Cardiac septum (tissue), 1 donor: ENCODE data around the gene YJEFN3. TPM values are rescaled to one million over a fixed set of nuclear protein-coding genes. Genes with fewer than 3 reads are reported as not detected.

Experiments
- DNase-seq: peaks from one replicate; pipeline ENCODE4 v3.0.0-alpha.2; 2020; ENCODE audit warnings: low spot score
- intact Hi-C: fragments of 100-400 bp; cut with DNase I; formaldehyde crosslinking; loops from one replicate; pipeline ENCODE4 v1.14.0; 2022
- total RNA-seq: library from RNA; stranded (reverse); fragmentation: NEBNext Ultra II Directional; extraction: Animal tissue kit (Norgen Biotek cat#: 25700); gene quantifications from one replicate; pipeline ENCODE4 v1.2.1, GENCODE V29; 2021
- donor health status: DM: no; HTN: no; CAD: no.

The YJEFN3 gene
- total RNA-seq, 1 donor from 2014 or later, result 6.7 TPM

DNA sequence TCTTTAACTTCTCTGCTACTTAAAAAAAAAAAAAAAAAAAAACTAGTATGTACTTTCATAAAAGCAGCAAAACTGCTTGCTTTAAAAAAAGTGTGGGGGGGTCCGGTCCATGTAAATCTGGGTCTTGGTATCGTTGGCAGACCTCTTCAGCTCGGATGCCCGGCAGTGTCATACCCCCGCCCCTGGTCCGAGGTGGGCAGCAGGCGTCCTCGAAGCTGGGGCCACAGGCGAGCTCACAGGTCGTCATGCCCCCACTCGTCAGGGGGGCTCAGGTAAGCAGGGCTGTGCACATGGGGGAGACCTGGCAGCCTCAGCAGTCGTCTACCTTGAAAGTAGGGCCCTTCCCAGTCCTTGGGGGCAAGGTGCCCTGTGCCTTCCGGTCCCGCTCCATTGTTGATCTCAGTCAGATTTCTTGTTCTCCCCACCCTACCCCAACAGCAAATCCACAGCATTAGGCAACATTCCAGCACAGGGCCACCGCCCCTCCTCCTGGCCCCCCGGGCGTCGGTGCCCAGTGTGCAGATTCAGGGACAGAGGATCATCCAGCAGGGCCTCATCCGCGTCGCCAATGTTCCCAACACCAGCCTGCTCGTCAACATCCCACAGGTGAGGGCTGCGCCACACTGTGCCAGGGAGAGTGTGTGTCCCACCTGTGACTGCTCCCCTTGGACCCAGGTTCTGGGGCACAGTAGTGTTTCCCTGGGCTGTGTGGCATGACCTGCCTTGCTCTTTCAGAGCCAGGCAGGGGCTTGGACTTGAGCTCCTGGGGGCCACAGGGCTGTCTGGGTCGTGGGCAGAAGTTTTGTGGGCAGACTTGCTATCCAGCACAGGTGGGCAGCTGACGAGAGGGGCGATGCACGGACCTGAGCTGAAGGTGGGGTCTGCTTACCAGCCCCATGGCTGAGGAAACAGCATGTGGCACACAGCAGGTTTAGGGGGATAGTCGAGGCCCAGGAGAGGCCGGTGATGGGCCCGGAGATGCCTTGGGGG lies 32.8 kb upstream of the YJEFN3 start:
- intact Hi-C loops, result no loop called here
- DNase-seq, result no peak

DNA sequence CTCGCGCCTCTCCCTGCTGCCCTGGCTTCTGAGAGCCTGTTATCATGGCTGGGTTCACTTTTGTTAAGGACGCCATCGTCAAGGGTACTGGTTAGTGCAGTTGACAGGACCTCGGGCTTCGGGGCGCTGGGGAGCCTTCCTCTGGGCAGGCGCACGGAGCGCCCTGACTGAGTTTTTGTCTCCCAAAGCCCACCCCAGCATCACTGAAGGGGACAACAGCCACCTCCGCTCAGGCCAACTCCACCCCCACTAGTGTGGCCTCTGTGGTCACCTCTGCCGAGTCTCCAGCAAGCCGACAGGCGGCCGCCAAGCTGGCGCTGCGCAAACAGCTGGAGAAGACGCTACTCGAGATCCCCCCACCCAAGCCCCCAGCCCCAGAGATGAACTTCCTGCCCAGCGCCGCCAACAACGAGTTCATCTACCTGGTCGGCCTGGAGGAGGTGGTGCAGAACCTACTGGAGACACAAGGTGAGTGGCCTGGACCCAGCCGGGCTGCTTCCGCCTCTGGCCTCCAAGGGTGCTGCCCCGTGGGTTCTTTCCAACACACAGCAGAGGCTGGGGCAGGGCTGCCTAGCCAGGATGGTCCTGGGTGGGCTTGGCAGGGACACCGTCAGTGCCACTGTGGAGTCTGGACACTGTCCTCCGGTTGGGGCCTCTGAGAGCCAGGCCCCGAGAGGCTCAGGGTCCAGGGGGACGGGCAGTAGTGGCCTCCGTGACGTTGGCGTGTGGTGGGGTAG lies 30.3 kb upstream of the YJEFN3 start:
- no peak for DNase-seq
- intact Hi-C loops, result no loop called here

DNA sequence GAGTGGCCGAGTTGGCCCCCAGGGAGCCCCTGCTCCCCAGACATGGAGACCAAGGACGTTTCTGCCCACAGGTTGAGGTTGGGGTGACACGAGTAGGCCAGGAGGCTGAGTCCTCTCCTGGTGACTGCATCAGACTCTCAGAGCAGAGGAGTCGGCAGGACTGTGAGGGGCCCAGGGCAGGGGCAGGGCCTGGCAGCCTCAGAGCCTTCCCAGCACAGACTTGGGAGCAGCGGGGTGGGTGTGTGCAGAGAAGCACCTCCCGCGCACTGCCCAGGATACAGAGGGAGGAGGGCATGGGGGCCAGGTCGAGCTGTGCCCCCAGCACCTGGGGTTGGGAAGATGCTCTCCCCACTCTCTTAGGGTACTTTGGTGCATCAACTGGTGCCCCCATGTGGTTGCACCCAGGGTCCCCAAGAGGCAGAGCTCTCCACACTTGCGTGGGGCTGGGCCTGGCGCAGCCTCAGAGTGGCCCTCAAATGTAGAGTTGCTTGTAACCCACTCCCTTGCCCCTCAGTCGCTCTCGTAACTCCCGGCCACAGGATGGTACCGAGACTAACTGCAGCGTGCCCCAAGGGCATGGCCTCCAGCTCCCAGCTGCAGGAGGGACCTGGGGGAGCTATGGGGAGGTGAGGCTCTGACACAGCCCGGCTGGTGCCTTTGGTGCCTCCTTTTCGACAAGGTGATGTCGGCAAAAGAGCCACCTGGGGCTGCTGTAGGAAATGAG lies 29.3 kb upstream of the YJEFN3 start:
- no peak for DNase-seq
- intact Hi-C loops, result no loop called here

DNA sequence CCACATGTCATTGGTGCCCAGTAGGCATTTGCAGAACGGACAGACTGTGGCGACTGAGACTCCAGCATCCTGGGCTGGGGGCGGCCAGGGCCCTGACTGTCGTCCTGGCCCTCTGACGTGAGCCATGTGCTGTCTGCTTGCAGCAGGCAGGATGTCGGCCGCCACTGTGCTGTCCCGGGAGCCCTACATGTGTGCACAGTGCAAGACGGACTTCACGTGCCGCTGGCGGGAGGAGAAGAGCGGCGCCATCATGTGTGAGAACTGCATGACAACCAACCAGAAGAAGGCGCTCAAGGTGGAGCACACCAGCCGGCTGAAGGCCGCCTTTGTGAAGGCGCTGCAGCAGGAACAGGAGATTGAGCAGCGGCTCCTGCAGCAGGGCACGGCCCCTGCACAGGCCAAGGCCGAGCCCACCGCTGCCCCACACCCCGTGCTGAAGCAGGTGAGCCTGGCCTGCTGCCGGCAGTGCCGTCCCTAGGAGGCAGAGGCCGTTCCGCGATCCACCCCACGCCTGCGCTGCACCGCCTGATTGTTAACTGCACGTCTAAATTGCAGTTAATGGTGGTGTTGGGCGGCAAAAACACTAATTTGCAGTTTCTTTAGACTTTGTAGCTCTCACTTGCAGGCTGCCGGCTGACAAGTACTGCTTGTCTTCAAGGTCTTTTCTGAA lies 27.6 kb upstream of the YJEFN3 start:
- intact Hi-C loops, result loop anchor here (10.0 kb wide), 1 partner anchor 306 kb away; the partner anchor contains the start of genes BORCS8 and RFXANK
- no peak for DNase-seq

DNA sequence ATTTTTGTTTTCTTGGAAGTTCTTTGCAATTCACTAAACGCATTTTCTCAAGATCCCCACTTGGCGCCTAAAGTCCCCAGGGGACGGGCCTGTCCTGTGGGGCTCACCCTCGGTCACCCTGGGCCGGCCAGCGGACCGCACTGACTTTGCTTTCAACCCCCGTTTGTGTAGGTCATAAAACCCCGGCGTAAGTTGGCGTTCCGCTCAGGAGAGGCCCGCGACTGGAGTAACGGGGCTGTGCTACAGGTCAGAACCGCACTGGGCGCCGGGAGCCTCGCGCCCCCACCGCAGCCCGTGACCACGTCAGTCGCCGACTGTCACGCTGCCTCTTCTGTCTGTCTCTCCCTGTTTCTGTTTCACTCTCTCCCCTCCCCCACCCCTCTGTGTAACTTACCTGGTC lies 26.9 kb upstream of the YJEFN3 start:
- intact Hi-C loops, result loop anchor here (10.0 kb wide), 1 partner anchor 307 kb away; the partner anchor contains the start of genes BORCS8 and RFXANK
- DNase-seq, result no peak

DNA sequence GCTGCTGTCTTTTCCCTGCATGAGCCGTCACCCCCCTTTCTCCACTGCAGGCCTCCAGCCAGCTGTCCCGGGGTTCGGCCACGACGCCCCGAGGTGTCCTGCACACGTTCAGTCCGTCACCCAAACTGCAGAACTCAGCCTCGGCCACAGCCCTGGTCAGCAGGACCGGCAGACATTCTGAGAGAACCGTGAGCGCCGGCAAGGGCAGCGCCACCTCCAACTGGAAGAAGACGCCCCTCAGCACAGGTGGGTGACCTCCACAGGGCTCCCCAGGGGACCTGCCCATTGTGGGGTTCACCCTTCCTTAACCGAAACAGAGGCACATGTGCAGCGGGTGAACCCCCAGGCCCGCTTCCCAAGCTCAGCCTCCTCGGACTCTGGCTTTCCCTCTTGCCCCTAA lies 26.4 kb upstream of the YJEFN3 start:
- intact Hi-C loops, result loop anchor here (10.0 kb wide), 1 partner anchor 307 kb away; the partner anchor contains the start of genes BORCS8 and RFXANK
- no peak for DNase-seq

DNA sequence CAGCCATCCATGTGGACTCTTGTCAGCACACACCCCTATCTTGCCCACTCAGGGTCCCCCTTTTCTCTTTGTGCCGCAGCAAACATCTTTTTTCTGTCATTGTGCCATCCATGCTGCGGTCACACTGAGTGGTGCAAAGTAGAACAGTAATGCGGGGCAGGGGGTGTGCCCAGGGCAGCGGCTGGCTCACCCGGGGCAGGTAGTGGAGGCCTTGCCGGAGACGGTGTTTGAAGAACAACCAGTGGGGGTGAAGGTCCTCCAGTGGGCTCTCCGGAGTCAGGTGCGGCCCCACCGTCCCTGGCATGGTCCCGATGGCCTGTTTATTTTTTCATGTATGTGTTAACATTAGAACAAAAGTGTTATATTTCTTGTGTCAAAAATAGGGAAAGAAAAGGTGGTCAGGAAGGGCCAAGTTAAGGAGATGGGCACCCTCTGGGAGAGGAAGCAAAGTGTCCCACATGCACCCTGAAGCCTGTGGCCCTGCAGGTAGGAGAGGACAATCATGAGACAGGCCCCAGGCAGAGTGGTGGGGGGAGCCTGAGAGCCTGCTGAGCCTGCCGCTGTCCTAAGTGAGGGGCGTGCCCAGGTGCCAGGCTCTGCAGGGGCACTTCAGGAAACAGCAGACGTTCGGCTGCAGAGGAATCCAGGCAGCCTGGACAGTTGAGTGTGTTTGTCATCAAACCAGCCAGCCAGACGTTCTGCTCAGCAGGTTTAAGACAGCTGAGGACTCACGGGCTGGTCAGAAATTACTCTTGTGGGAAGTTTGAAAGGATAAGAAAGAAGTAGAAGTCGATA lies 25.7 kb upstream of the YJEFN3 start:
- intact Hi-C loops, result loop anchor here (10.0 kb wide), 1 partner anchor 308 kb away; the partner anchor contains the start of genes BORCS8 and RFXANK
- DNase-seq, result no peak

DNA sequence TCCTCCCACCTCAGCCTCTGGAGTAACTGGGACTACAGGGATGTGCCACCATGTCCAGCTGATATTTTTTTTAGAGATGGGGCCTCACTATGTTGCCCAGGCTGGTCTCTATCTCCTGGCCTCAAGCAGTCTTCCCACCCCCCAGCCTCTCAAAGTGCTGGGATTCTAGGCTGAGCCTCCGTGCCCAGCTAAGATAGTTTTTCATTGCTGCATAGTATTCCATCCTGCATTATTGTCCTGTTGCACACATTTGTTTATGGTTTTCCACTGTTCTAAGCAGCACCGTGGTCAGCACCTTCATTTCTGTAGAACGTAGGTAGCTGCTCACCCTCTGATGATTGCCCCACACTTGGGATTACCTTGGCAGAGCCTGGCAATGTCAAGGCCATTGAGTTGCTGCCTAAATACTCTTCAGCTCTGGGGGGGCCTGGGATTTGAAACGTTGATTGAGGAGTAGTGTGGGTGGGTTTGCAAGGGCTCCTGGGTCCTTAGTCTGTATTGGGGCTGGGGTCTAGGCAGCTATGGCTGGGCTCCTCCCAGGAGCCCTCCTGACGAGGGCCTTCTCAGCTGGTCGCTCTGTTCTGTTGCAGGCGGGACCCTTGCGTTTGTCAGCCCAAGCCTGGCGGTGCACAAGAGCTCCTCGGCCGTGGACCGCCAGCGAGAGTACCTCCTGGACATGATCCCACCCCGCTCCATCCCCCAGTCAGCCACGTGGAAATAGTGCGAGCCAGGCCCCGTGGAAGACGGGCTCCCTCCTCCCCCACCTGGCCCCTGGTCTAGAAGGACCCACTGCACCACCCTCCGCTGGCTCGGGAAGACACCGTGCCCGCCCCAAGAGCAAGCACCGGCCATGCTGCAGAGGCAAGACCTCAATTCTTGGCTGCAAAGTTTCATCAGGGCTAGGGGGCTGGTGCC lies 23.7 kb upstream of the YJEFN3 start:
- intact Hi-C loops, result loop anchor here (10.0 kb wide), 1 partner anchor 310 kb away; the partner anchor contains the start of genes BORCS8 and RFXANK
- DNase-seq, result no peak

DNA sequence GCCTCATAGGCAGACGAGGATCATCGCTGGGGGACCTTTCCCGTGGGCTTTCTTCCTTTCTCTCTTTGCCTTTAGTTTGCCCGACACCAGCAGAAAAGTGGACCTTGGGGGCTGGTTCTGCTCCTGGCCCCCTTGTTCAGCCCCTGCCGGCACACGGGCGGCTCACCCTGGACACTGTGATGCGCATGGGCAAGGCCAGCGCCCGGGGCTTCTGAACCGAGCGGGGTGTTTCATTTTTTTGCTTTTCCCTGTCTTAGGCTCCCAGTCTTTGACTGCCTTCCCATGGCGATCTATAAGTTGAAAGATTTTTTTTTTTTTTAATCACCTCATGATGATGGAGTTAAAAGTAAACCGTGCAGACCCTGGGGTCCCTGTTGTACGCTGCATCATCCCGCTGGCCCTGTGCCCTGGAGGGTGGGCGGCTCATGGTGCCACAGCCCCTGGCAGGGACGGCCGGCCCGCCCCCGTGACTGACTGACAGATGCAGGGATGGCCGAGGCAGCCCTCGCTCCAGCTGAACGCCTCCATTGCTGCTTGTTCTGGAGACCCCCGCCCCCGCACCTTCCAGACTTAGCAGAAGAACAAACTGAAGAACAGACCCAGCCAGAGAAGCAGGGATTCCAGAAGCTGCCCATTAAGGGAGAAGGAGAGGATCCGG lies 22.9 kb upstream of the YJEFN3 start:
- DNase-seq, result no peak
- intact Hi-C loops, result loop anchor here (10.0 kb wide), 1 partner anchor 311 kb away; the partner anchor contains the start of genes BORCS8 and RFXANK

DNA sequence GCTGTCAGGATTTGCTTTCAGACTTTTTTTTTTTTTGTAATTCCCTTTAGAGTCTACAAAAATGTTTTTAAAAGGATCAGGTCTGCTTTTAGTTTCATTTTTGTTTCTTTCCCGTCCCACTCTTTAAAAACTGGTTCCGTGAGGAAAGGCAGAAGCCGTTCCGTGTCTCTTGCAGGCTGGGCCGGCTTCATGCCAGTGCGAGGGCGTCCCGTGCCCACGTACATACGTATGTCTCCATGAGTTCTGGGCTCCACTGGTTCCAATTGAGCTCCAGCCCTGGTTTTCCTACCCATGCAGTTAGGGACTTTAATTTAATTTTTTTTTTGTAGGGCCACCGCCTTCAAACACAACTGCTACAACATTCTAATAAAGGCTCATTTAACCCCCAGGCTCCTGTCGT lies 22.1 kb upstream of the YJEFN3 start:
- intact Hi-C loops, result loop anchor here (10.0 kb wide), 1 partner anchor 312 kb away; the partner anchor contains the start of genes BORCS8 and RFXANK

DNA sequence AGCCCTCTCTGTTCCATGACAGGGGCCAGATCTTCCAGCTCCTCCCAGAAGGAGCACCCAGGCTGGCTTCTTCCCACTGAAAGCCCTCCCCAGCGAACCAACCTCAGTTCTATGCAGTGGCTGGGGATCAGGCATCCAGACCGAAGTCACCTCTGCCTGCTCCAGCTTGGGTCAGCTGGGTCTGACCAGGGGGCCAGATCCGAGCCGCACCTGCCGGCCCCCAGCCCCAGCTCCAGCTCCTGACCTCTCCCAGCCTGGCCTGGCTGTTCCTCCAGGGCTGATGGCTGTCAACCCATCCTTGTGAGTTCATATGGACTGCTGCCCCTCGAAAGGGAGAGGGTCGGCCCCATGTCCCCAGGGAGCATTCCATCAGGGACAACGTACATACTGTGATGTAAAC lies 21.4 kb upstream of the YJEFN3 start:
- DNase-seq, result no peak
- intact Hi-C loops, result loop anchor here (10.0 kb wide), 1 partner anchor 313 kb away; the partner anchor contains the start of genes BORCS8 and RFXANK

More for the DNA sequence above, 22.1 kb upstream of the YJEFN3 start:
- DNase-seq, result no peak

DNA sequence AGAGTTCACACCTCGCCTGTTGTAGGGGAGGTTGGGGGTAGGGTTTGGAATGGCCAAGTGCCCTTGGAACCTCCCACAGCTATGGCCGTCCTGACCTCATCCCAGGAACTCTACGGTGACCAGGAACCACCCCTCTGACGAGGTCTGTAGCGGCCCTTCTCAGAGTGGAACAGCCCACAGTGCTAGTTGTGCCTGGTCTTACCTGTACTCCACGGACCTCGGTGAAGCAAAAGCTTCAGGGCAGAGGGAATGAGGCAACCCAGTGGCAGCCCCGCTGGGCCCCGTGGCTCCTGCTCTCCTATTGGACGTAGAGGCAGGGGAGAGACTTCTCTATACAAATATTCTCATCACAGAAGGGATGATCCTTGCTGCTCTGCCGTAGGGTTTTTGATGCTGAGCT lies 20.5 kb upstream of the YJEFN3 start:
- DNase-seq, result no peak
- intact Hi-C loops, result loop anchor here (10.0 kb wide), 1 partner anchor 313 kb away; the partner anchor contains the start of genes BORCS8 and RFXANK

DNA sequence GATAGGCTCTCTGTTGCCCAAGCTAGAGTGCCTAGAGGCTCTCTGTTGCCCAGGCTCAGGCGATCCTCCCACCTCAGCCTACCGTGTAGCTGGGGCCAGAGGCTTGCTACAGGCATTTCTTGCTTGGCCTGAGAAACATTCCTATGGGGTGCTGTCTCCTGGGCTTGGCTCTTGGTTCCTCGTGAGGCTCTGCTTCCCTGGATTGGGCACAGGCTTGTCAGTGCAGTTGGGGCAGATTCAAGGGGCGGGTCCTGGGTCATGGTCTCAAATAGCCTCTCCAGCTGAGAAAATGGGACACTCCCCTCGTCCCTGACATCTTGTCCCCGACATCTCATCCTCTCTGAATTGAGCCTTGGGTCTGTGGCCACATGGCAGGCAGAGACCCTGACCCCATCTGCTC lies 18.3 kb upstream of the YJEFN3 start:
- intact Hi-C loops, result no loop called here
- DNase-seq, result no peak

DNA sequence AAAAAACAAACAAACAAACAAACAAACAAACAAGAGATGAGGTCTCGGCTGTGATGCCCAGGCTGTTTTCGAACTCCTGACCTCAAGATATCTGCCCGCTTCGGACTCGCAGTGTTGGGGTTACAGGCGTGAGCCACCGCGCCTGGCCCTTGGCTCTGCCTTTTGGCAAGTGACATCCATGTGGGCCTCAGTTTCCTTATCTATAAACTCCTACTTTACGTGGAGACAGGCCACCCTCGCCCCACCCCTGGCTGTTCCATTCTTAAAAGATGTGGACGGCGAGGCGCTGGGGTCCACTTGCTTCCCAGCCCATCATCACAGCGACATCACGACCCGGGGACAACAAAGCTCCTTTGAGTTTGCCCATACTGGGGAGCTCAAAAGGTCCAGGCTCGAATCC lies 15.0 kb upstream of the YJEFN3 start:
- intact Hi-C loops, result no loop called here
- no peak for DNase-seq

DNA sequence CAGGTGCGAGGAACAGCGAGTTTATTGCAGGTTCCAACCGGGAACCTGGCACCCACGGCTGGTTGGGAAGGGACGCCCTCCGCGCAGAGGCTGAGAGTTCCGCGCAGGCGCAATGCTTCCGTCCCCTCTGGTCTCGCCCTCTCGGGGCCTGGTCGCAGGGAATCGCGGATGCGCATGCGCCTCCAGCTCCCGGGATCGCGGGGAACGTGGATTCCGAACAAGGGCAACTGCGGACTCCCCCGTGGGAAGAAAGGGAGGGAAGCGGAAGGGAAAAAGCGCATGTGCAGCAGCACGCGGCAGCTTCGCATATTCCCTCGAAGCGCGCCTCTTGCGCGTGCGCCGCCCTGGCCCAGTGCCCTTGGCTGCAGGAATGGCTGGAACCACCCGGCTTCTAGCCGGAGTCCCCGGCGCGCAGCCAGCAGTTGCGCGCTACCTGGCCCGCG lies 14.5 kb upstream of the YJEFN3 start:
- peak; percentile 89 for DNase-seq
- intact Hi-C loops, result no loop called here

DNA sequence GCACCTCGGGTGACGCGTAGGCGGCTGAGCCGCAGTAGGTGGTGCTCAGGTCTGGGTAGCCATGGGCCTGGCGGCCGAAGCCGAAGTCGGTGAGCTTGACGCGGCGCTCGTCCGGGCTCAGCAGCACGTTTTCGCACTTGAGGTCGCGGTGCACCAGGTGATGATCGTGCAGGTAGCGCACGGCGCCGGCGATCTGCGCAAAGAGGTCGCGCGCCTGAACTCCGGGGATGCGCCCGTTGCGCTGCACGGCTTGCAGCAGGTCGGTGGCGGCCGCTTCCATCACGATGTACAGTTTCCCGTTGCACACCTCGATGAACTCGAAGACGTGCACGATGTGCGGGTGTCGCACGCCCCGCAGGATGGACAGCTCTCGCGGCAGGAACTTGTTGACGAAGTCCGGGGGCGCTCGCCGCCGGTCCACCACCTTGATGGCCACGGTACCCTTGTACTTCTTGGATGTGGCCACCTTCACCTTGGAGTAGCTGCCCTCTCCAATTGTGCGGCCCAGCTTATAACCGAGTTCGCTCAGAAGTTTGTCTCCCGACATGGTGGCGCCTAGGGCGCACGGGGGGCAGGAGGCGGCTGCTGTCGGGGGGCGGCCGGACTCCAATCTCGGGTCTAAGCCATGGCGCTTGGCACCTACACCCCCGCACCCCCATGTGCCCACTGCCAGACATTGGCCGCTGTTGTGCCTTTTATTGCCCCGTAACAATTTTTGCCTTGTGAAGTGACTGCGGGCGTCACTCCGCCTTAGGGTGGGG lies 13.7 kb upstream of the YJEFN3 start, which contains the start of gene TSSK6:
Gene TSSK6, minus strand, starts transcription at position 668 of the 761 bp plus-strand sequence. Its CDS starts 121 bp downstream, at position 547.
- intact Hi-C loops, result no loop called here
- DNase-seq, result no peak
